Gastrocnemius medialis (tissue), 4 donors: ENCODE results near the gene BTBD16.

Source experiments
- POLR2A ChIP-seq, 2 donors: fragments of 450-650 bp; IDR thresholded peaks; one replicate each; pipeline ENCODE4 v1.6.1; 2017; ENCODE audit warnings: antibody characterized with exemption in 2 of 2, mild to moderate bottlenecking in 2 of 2, moderate library complexity in 2 of 2
- TF ChIP-seq, protein P1 (sequence below), 5 experiments: fragments of 450-650 bp in 3 of 5; fragments of 200-600 bp in 2 of 5; sonication (generic) in 2 of 5; IDR thresholded peaks in 4 of 5; conservative IDR thresholded peaks in 1 of 5; 1 replicate in 4 of 5; 2 replicates in 1 of 5; pipeline ENCODE4 v1.5.1; 2016 to 2019; ENCODE audit warnings: antibody characterized with exemption in 5 of 5, mild to moderate bottlenecking in 3 of 5, moderate library complexity in 3 of 5

- TF ChIP-seq, protein P1, sequence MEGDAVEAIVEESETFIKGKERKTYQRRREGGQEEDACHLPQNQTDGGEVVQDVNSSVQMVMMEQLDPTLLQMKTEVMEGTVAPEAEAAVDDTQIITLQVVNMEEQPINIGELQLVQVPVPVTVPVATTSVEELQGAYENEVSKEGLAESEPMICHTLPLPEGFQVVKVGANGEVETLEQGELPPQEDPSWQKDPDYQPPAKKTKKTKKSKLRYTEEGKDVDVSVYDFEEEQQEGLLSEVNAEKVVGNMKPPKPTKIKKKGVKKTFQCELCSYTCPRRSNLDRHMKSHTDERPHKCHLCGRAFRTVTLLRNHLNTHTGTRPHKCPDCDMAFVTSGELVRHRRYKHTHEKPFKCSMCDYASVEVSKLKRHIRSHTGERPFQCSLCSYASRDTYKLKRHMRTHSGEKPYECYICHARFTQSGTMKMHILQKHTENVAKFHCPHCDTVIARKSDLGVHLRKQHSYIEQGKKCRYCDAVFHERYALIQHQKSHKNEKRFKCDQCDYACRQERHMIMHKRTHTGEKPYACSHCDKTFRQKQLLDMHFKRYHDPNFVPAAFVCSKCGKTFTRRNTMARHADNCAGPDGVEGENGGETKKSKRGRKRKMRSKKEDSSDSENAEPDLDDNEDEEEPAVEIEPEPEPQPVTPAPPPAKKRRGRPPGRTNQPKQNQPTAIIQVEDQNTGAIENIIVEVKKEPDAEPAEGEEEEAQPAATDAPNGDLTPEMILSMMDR (IDR thresholded peaks at IDR 0.05 in 4 of 5, conservative IDR thresholded peaks at IDR 0.05 in 1 of 5) = no peak
- TF ChIP-seq POLR2A (IDR thresholded peaks at IDR 0.05) = no peak
Measured at GRCh38 chr10:122287570-122287969, 16.5 kb downstream of the BTBD16 start.
